DOHH2 (cell line): ENCODE measurements around the gene SLX4IP.

Source experiments
- H3F3A ChIP-seq: fragments of 200-600 bp; sonication (generic), shearing (Covaris generic); 2 replicates; pipeline ENCODE4 v1.6.0; 2016; ENCODE audit warnings: antibody characterized with exemption, mild to moderate bottlenecking; ENCODE audit not compliant: control insufficient read depth, insufficient read depth
- H3K27ac ChIP-seq: fragments of 200-600 bp; sonication (generic); 2 replicates; pipeline ENCODE4 v1.5.1; 2014; ENCODE audit warnings: low read depth, mild to moderate bottlenecking, low read length, moderate library complexity
- H3K27me3 ChIP-seq: fragments of 200-600 bp; sonication (generic); 2 replicates; pipeline ENCODE4 v1.6.1; 2014; ENCODE audit warnings: mild to moderate bottlenecking, low read length, mixed read lengths; ENCODE audit not compliant: control insufficient read depth
- H3K36me3 ChIP-seq: fragments of 200-600 bp; sonication (generic); 2 replicates; pipeline ENCODE4 v1.6.1; 2014; ENCODE audit warnings: mild to moderate bottlenecking, low read length, moderate library complexity, mixed read lengths; ENCODE audit not compliant: control insufficient read depth
- H3K4me1 ChIP-seq: fragments of 200-600 bp; sonication (generic); 2 replicates; pipeline ENCODE4 v1.6.1; 2014; ENCODE audit warnings: mild to moderate bottlenecking, low read length, mixed read lengths; ENCODE audit not compliant: control insufficient read depth
- H3K4me2 ChIP-seq: fragments of 200-600 bp; sonication (generic); 2 replicates; pipeline ENCODE4 v1.6.0; 2014; ENCODE audit warnings: mild to moderate bottlenecking, low read length, moderate library complexity
- H3K4me3 ChIP-seq: fragments of 200-600 bp; sonication (generic); 2 replicates; pipeline ENCODE4 v1.5.1; 2014; ENCODE audit warnings: mild to moderate bottlenecking, low read length, mixed read lengths
- H3K79me2 ChIP-seq: fragments of 200-600 bp; sonication (generic); 2 replicates; pipeline ENCODE4 v1.6.1; 2014; ENCODE audit warnings: mild to moderate bottlenecking, low read length, mixed read lengths; ENCODE audit not compliant: control insufficient read depth
- H3K9me2 ChIP-seq: fragments of 200-600 bp; sonication (generic); replicated peaks from 2 replicates; pipeline ENCODE4 v1.6.1; 2014; ENCODE audit warnings: mild to moderate bottlenecking, low read length, mixed read lengths; ENCODE audit not compliant: control insufficient read depth
- H3K9me3 ChIP-seq: fragments of 200-600 bp; sonication (generic); 2 replicates; pipeline ENCODE4 v1.6.1; 2014; ENCODE audit warnings: antibody characterized with exemption, low read length, mixed read lengths; ENCODE audit not compliant: control insufficient read depth, insufficient read depth
- H4K20me1 ChIP-seq: fragments of 200-600 bp; sonication (generic); 2 replicates; pipeline ENCODE4 v1.6.0; 2014; ENCODE audit warnings: low read depth, mild to moderate bottlenecking, antibody characterized with exemption, low read length, moderate library complexity; ENCODE audit not compliant: control insufficient read depth, insufficient read depth
- EZH2phosphoT487 ChIP-seq: fragments of 200-600 bp; sonication (generic); IDR thresholded peaks from 2 replicates; pipeline ENCODE4 v1.6.1; 2017; ENCODE audit warnings: borderline replicate concordance, mild to moderate bottlenecking, antibody characterized with exemption, low read length, moderate library complexity, mixed read lengths
- TF ChIP-seq, protein P1 (sequence below): fragments of 200-600 bp; sonication (generic); IDR thresholded peaks from one replicate; pipeline ENCODE4 v1.5.1; 2014; ENCODE audit warnings: antibody characterized with exemption, mild to moderate bottlenecking, low read depth, low read length; ENCODE audit not compliant: poor library complexity, severe bottlenecking

The SLX4IP gene

GRCh38 chr20:10565191-10565921 is 130.3 kb downstream of the SLX4IP start:
- Histone ChIP-seq H3K27ac (no peak overlapping the region), H3K27me3 (no peaks in the 10 kb centered on the region), H3F3A (no peaks in the 10 kb centered on the region), H3K9me2 (no peaks in the 10 kb centered on the region), H3K4me1 (no peaks in the 10 kb centered on the region), H3K79me2 (no peaks in the 10 kb centered on the region), H3K9me3 (no peaks in the 10 kb centered on the region), H3K4me2 (no peak overlapping the region), H3K36me3 (peaks cover 6% of the 10 kb centered on the region), H4K20me1 (no peaks in the 10 kb centered on the region), H3K4me3 (no peak overlapping the region)
- no peak for TF ChIP-seq EZH2phosphoT487
- TF ChIP-seq, protein P1, sequence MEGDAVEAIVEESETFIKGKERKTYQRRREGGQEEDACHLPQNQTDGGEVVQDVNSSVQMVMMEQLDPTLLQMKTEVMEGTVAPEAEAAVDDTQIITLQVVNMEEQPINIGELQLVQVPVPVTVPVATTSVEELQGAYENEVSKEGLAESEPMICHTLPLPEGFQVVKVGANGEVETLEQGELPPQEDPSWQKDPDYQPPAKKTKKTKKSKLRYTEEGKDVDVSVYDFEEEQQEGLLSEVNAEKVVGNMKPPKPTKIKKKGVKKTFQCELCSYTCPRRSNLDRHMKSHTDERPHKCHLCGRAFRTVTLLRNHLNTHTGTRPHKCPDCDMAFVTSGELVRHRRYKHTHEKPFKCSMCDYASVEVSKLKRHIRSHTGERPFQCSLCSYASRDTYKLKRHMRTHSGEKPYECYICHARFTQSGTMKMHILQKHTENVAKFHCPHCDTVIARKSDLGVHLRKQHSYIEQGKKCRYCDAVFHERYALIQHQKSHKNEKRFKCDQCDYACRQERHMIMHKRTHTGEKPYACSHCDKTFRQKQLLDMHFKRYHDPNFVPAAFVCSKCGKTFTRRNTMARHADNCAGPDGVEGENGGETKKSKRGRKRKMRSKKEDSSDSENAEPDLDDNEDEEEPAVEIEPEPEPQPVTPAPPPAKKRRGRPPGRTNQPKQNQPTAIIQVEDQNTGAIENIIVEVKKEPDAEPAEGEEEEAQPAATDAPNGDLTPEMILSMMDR = no peak

- no peak for TF ChIP-seq EZH2phosphoT487
- TF ChIP-seq, protein P1 = no peak
- no peaks in the 10 kb centered on the region for H3K79me2 ChIP-seq
- no peaks in the 10 kb centered on the region for H3K9me2 ChIP-seq
- no peak overlapping the region for H3K4me2 ChIP-seq
- H3K4me3 ChIP-seq = no peak overlapping the region
- no peaks in the 10 kb centered on the region for H3K9me3 ChIP-seq
- H3F3A ChIP-seq = no peaks in the 10 kb centered on the region
- no peak overlapping the region for H3K27ac ChIP-seq
- no peaks in the 10 kb centered on the region for H3K27me3 ChIP-seq
- H3K4me1 ChIP-seq = no peaks in the 10 kb centered on the region
- no peaks in the 10 kb centered on the region for H4K20me1 ChIP-seq
- peaks cover 6% of the 10 kb centered on the region for H3K36me3 ChIP-seq
Observed at GRCh38 chr20:10565922-10566897, 131.1 kb downstream of the SLX4IP start.

DNA sequence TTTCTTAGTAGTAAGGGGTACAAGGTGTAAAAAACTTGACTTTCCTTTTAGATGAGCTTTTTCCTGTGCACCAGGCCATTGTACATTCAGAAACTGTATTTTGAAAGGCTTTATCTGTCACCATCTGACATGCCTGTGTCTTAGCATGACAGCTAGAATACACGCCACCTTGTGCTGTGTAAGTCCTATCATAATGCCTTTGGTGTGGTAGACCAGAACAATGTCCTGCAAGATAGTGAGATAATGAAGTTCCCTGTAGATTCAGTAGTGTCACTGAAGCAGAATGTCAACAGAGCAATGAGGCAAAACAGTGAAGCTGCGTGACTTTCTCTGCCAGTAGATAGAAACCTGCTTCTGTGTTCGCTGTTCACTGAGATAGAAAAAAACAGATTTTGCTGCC is 132.9 kb downstream of the SLX4IP start:
- Histone ChIP-seq H3K36me3 (no peaks in the 10 kb centered on the region; the same call in 1 of the 2 replicates), H3K4me1 (no peaks in the 10 kb centered on the region), H3K4me3 (no peak overlapping the region), H3F3A (no peaks in the 10 kb centered on the region), H3K27me3 (no peaks in the 10 kb centered on the region), H3K4me2 (no peak overlapping the region), H4K20me1 (no peaks in the 10 kb centered on the region), H3K79me2 (no peaks in the 10 kb centered on the region), H3K27ac (no peak overlapping the region), H3K9me3 (no peaks in the 10 kb centered on the region), H3K9me2 (no peaks in the 10 kb centered on the region)
- TF ChIP-seq, protein P1 = no peak
- no peak for TF ChIP-seq EZH2phosphoT487
